K562 (cell line): ENCODE measurements around the gene SLK. TPM values are rescaled to one million over a fixed set of nuclear protein-coding genes. Genes with fewer than 3 reads are reported as not detected.

Experiments used
- ATAC-seq: fragments of 200-7000 bp; cut with Tn5 transposase; 3 replicates; pipeline ENCODE4 v1.9.1; 2020; ENCODE audit warnings: moderate library complexity
- BruUV-seq: library from RNA; stranded (reverse); fragments of 400-500 nt; replicated peaks from 2 replicates; lab custom pipeline; 2021; lab: Mats Ljungman, UMichigan
- CTCF ChIA-PET: fragments of 300-600 bp; formaldehyde crosslinking; extraction: SDS; loops from one replicate; lab custom pipeline; 2021; ENCODE audit warnings: low intra/inter-chr PET ratio; lab: Yijun Ruan, JAX
- POLR2A ChIA-PET: fragments of 300-600, 350-650 bp; sonication (Branson Sonifier 250); formaldehyde crosslinking; extraction: SDS; loops from one replicate; lab custom pipeline; 2021; ENCODE audit warnings: antibody characterized with exemption, inconsistent platforms; lab: Yijun Ruan, JAX
- DNase-seq, 4 experiments: peaks; one replicate each; pipeline versions ENCODE4 v3.0.0 to v3.0.0-alpha.2; 2011 to 2018; ENCODE audit warnings: low spot score in 3 of 4, mixed read lengths in 3 of 4; ENCODE audit errors: extremely low read depth in 1 of 4
- FAIRE-seq: peaks from 2 replicates; lab custom pipeline; 2011; peaks lifted over from hg19 to GRCh38; lab: Jason Lieb, UNC
- H2AFZ ChIP-seq: 2 replicates; pipeline ENCODE4 v1.6.0; 2011; ENCODE audit warnings: low read depth, low read length, control low read depth, inconsistent platforms
- H3K27ac ChIP-seq: fragments of 200-600 bp; 3 replicates; pipeline ENCODE4 v1.8.0; 2011; ENCODE audit warnings: low read depth, mild to moderate bottlenecking, control low read depth, inconsistent platforms, low read length, moderate library complexity, mixed read lengths; ENCODE audit errors: extremely low read depth
- H3K27me3 ChIP-seq, 2 experiments: fragments of 300-600 bp in 1 of 2; 2 replicates in 1 of 2; 3 replicates in 1 of 2; pipeline versions ENCODE4 v1.6.0 to v1.8.0; 2011; ENCODE audit warnings: inconsistent platforms in 2 of 2, low read length in 2 of 2, mild to moderate bottlenecking in 1 of 2, mixed read lengths in 1 of 2, moderate library complexity in 1 of 2; ENCODE audit not compliant: control insufficient read depth in 2 of 2, insufficient read depth in 2 of 2
- H3K36me3 ChIP-seq: fragments of 300-600 bp; 3 replicates; pipeline ENCODE4 v1.8.0; 2011; ENCODE audit warnings: mild to moderate bottlenecking, low read length, inconsistent platforms; ENCODE audit not compliant: control insufficient read depth, insufficient read depth
- H3K4me1 ChIP-seq, 2 experiments: fragments of 200-600 bp in 1 of 2; replicated peaks in 1 of 2; 2 replicates in 1 of 2; 3 replicates in 1 of 2; pipeline versions ENCODE4 v1.5.1 to v1.8.0; 2011; ENCODE audit warnings: inconsistent platforms in 2 of 2, low read length in 2 of 2, mild to moderate bottlenecking in 1 of 2, mixed read lengths in 1 of 2, moderate library complexity in 1 of 2; ENCODE audit not compliant: control insufficient read depth in 2 of 2, insufficient read depth in 2 of 2
- H3K4me2 ChIP-seq: 2 replicates; pipeline ENCODE4 v1.6.1; 2011; ENCODE audit warnings: low read length, control low read depth, inconsistent platforms, mixed read lengths; ENCODE audit not compliant: insufficient read depth
- H3K4me3 ChIP-seq: fragments of 200-600 bp; sonication (generic), shearing (Covaris generic); 2 replicates; pipeline ENCODE4 v1.5.1; 2016; ENCODE audit warnings: control low read depth, inconsistent platforms
- H3K79me2 ChIP-seq: fragments of 200-600 bp; 3 replicates; pipeline ENCODE4 v1.8.0; 2011; ENCODE audit warnings: low read length, inconsistent platforms; ENCODE audit not compliant: control insufficient read depth, insufficient read depth
- H3K9ac ChIP-seq, 2 experiments: 2 replicates each; pipeline versions ENCODE4 v1.6.0 to v1.6.1; 2011; ENCODE audit warnings: low read depth in 2 of 2, low read length in 2 of 2, control low read depth in 1 of 2, inconsistent platforms in 1 of 2, mild to moderate bottlenecking in 1 of 2, mixed read lengths in 1 of 2; ENCODE audit not compliant: insufficient read depth in 1 of 2
- H3K9me1 ChIP-seq: one replicate; pipeline ENCODE4 v1.6.0; 2011; ENCODE audit warnings: inconsistent platforms, mild to moderate bottlenecking, low read length, moderate library complexity; ENCODE audit not compliant: control insufficient read depth, insufficient read depth
- H3K9me3 ChIP-seq: replicated peaks from 2 replicates; pipeline ENCODE4 v1.5.1; 2011; ENCODE audit warnings: low read depth, low read length, inconsistent platforms; ENCODE audit not compliant: control insufficient read depth, insufficient read depth
- H4K20me1 ChIP-seq: replicated peaks from 2 replicates; pipeline ENCODE4 v1.6.1; 2011; ENCODE audit warnings: low read length, inconsistent platforms, mixed read lengths; ENCODE audit not compliant: control insufficient read depth, insufficient read depth
- E2F3 ChIP-seq: fragments of 250-450 bp; sonication (Bioruptor Pico); IDR thresholded peaks from 2 replicates; pipeline ENCODE4 v1.4.0; 2020; ENCODE audit warnings: mild to moderate bottlenecking
- HDAC3 ChIP-seq: fragments of 450-650 bp; IDR thresholded peaks from 2 replicates; pipeline ENCODE4 v1.6.1; 2018; ENCODE audit warnings: borderline replicate concordance, mild to moderate bottlenecking, moderate library complexity; ENCODE audit not compliant: partially characterized antibody
- HDAC8 ChIP-seq: fragments of 450-650 bp; IDR thresholded peaks from 2 replicates; pipeline ENCODE4 v1.6.1; 2016; ENCODE audit warnings: mild to moderate bottlenecking, missing genetic modification characterization, moderate library complexity, missing compliant biosample characterization
- JUND ChIP-seq, 2 experiments: IDR thresholded peaks; 2 replicates in 1 of 2; 3 replicates in 1 of 2; pipeline ENCODE4 v1.6.1; 2011; ENCODE audit warnings: borderline replicate concordance in 2 of 2, low read depth in 2 of 2, low read length in 2 of 2, improper control_type of control experiment in 1 of 2, missing biosample characterization in 1 of 2, missing genetic modification characterization in 1 of 2, missing genetic modification reagents in 1 of 2
- KAT7 ChIP-seq: sonication (generic); formaldehyde crosslinking; IDR thresholded peaks from 2 replicates; pipeline ENCODE4 v1.8.0; 2022; ENCODE audit warnings: missing genetic modification reagents, mild to moderate bottlenecking, borderline replicate concordance
- KDM4B ChIP-seq, 2 experiments: fragments of 450-650 bp in 1 of 2; sonication (generic) in 1 of 2; IDR thresholded peaks; 2 replicates each; pipeline ENCODE4 v1.6.1; 2016 to 2017; ENCODE audit warnings: borderline replicate concordance in 2 of 2, antibody characterized with exemption in 1 of 2, low read depth in 1 of 2, mild to moderate bottlenecking in 1 of 2
- MCM2 ChIP-seq: fragments of 450-650 bp; IDR thresholded peaks from 2 replicates; pipeline ENCODE4 v1.6.1; 2017; ENCODE audit warnings: low read depth, mild to moderate bottlenecking
- MTF1 ChIP-seq: fragments of 250-450 bp; sonication (Bioruptor Pico); IDR thresholded peaks from 2 replicates; pipeline ENCODE4 v1.9.0; 2021; ENCODE audit warnings: moderate library complexity, mild to moderate bottlenecking, inconsistent platforms, borderline replicate concordance
- MYC ChIP-seq, 2 experiments: fragments of 250-450 bp in 1 of 2; sonication (Bioruptor Pico) in 1 of 2; IDR thresholded peaks; 2 replicates each; pipeline versions ENCODE4 v1.5.1 to v1.6.1; 2012 to 2021; ENCODE audit warnings: low read depth in 2 of 2, borderline replicate concordance in 1 of 2, improper control_type of control experiment in 1 of 2, low read length in 1 of 2, mild to moderate bottlenecking in 1 of 2, moderate library complexity in 1 of 2
- PHB2 ChIP-seq: fragments of 450-650 bp; IDR thresholded peaks from 2 replicates; pipeline ENCODE4 v1.6.1; 2017; ENCODE audit warnings: low read depth
- RAD51 ChIP-seq: fragments of 450-650 bp; IDR thresholded peaks from 2 replicates; pipeline ENCODE4 v1.7.1; 2016; ENCODE audit warnings: low read depth, mild to moderate bottlenecking, borderline replicate concordance
- RFX1 ChIP-seq: fragments of 450-650 bp; IDR thresholded peaks from 2 replicates; pipeline ENCODE4 v1.6.1; 2016; ENCODE audit warnings: mild to moderate bottlenecking, moderate library complexity
- TRIM28 ChIP-seq: fragments of 450-650 bp; IDR thresholded peaks from 2 replicates; pipeline ENCODE4 v1.6.1; 2017
- ZFPM2 ChIP-seq: fragments of 250-450 bp; sonication (Bioruptor Pico); IDR thresholded peaks from 2 replicates; pipeline ENCODE4 v1.5.1; 2022; ENCODE audit warnings: mild to moderate bottlenecking
- ZNF280B ChIP-seq: fragments of 250-450 bp; sonication (Bioruptor Pico); IDR thresholded peaks from 2 replicates; pipeline ENCODE4 v1.5.1; 2021; ENCODE audit warnings: mild to moderate bottlenecking
- WGBS: fragments of 100-300 bp; shearing (Covaris generic); methylation state at CpG from one replicate; pipeline ENCODE4 v1.1.6; 2016; ENCODE audit warnings: low coverage, mixed read lengths; ENCODE audit not compliant: insufficient coverage; ENCODE audit errors: missing lambda C conversion rate; 5-methylcytosine and 5-hydroxymethylcytosine counted together
- in situ Hi-C: fragments of 300-500 bp; cut with MboI; formaldehyde crosslinking; loops from 4 replicates; pipeline ENCODE4 v1.15.0; 2018; ENCODE audit warnings: inconsistent platforms, mixed read lengths
- intact Hi-C: fragments of 100-400 bp; cut with micrococcal nuclease; formaldehyde crosslinking; loops from 2 replicates; pipeline ENCODE4 v1.14.2; 2022
- polyA plus RNA-seq, 8 experiments: library from polyadenylated mRNA; depleted of rRNA in 4 of 8; stranded (reverse) in 5 of 8; unstranded in 3 of 8; fragments of >200 nt; fragmentation: Nextera tagmentation in 2 of 8; fragmentation: Illumina TruSeq in 1 of 8; extraction: Ambion mirVana in 2 of 8; extraction: Trizol in 1 of 8; gene quantifications; 2 replicates each; pipeline versions ENCODE4 v1.2.1 to v1.2.3, GENCODE V29; 2011 to 2014; ENCODE audit warnings: inconsistent platforms in 1 of 8, missing spikeins in 1 of 8
- total RNA-seq, 7 experiments: library from RNA; depleted of rRNA in 6 of 7; stranded (reverse); fragments of >200 nt in 6 of 7; fragmentation: Illumina TruSeq in 2 of 7; extraction: Trizol in 2 of 7; gene quantifications; 2 replicates each; pipeline versions ENCODE4 v1.2.1 to v1.2.3, GENCODE V29; 2011 to 2021; ENCODE audit warnings: low replicate concordance in 1 of 7

SLK gene
- total and polyA plus RNA-seq, 9 of the 15 experiments (the other 6 are each of a cell fraction or from before 2014, with no cell fraction given), result 8.2 to 40.0 (median 23.4) TPM

GRCh38 chr10:103954543-103954942 is 12.4 kb upstream of the SLK start (continued):
- TF ChIP-seq JUND (IDR thresholded peaks at IDR 0.05; ENCODE audit: borderline replicate concordance, low read depth, low read length) (no peak), JUND (tag; IDR thresholded peaks at IDR 0.05; ENCODE audit: borderline replicate concordance, low read depth, low read length) (no peak), KAT7 (CRISPR knock-in tag) (no peak), HDAC3 (no peak)

GRCh38 chr10:103958996-103959395 is 7.9 kb upstream of the SLK start:
- Histone ChIP-seq H3K4me3 (no peak overlapping the region), H4K20me1 (no peaks in the 10 kb centered on the region), H2AFZ (no peak overlapping the region), H3K79me2 (no peaks in the 10 kb centered on the region), H3K27me3 (no peaks in the 10 kb centered on the region), H3K9me1 (no peaks in the 10 kb centered on the region), H3K9me3 (no peaks in the 10 kb centered on the region), H3K4me2 (no peak overlapping the region), H3K9ac (no peak overlapping the region), H3K36me3 (no peaks in the 10 kb centered on the region), H3K4me1 (peaks cover 0 to 3% of the 10 kb centered on the region in 2 experiments; a peak in 3 of 5 replicates), H3K27ac (no peak overlapping the region)
- TF ChIP-seq ZFPM2 (CRISPR knock-in tag), result no peak
- no peak for TF ChIP-seq RFX1
- no peak for TF ChIP-seq E2F3
- no peak for TF ChIP-seq MCM2
- no peak for TF ChIP-seq HDAC8 (tag)
- TF ChIP-seq ZNF280B (CRISPR knock-in tag), result no peak
- TF ChIP-seq MYC (IDR thresholded peaks at IDR 0.05; ENCODE audit: low read depth, low read length), result no peak
- TF ChIP-seq MYC (CRISPR knock-in tag; IDR thresholded peaks at IDR 0.05; ENCODE audit: borderline replicate concordance, low read depth), result no peak
- TF ChIP-seq PHB2, result no peak
- no peak for TF ChIP-seq TRIM28
- TF ChIP-seq KDM4B (IDR thresholded peaks at IDR 0.05; ENCODE audit: borderline replicate concordance in 2 of 2, low read depth in 1 of 2), result no peak
- TF ChIP-seq MTF1 (CRISPR knock-in tag), result no peak
- no peak for TF ChIP-seq RAD51
- 44% methylated on average over 2 of the region's 2 CpGs for WGBS
- BruUV-seq, result no TSS peak
- FAIRE-seq (no peak), ATAC-seq (no peak), DNase-seq (no peak)
- intact Hi-C loops, result no loop called here
- ChIA-PET CTCF (no interaction called here), POLR2A (no interaction called here)
- in situ Hi-C loops, result no loop called here
